HG03575 (cell line): Measurements from ENCODE around the gene MLLT1.
"Not testable (repeated sequence)": the region's sequence is repeated elsewhere in the genome, so short reads cannot be mapped to it uniquely, and the experiment has no call there.

Source experiments
- ATAC-seq: cut with Tn5 transposase; IDR thresholded peaks from one replicate; pipeline ENCODE4 v1.9.1; 2021; ENCODE audit not compliant: unreplicated experiment, insufficient number of reproducible peaks, low FRiP score; ENCODE audit errors: extremely low read depth

The MLLT1 gene, protein sequence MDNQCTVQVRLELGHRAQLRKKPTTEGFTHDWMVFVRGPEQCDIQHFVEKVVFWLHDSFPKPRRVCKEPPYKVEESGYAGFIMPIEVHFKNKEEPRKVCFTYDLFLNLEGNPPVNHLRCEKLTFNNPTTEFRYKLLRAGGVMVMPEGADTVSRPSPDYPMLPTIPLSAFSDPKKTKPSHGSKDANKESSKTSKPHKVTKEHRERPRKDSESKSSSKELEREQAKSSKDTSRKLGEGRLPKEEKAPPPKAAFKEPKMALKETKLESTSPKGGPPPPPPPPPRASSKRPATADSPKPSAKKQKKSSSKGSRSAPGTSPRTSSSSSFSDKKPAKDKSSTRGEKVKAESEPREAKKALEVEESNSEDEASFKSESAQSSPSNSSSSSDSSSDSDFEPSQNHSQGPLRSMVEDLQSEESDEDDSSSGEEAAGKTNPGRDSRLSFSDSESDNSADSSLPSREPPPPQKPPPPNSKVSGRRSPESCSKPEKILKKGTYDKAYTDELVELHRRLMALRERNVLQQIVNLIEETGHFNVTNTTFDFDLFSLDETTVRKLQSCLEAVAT

DNA sequence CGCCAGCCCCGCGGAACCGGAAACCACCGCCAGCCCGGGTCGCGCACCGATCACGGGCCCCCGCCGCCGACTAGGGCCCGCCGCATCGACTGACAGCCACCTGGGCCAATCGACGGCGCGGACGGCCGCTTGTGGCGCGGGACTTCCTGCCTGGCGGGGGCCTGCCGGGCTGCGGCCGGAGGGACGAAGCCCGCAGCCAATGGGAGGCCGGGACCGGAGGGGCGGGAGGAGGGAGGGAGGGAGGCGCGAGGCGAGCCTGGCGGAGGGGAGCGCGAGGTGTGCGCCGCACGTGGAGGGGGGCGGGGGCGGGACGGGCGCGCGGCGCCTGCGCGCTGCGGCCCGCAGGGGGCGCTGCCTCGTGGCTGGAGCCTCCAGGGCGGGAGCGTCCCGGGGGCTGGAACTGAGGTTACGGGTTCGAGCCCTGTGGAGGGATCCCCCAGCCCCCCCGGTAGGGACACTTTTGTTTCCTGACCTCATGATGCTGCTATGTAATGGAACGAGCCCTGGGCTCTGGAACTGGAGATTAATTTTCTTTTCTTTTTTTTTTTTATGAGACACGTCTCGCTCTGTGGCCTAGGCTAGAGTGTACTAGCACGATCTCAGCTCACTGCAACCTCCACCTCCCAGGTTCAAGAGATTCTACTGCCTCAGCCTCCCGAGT lies at the start of gene MLLT1:
Gene MLLT1 (minus strand): TSS at position 45 of the 661 bp plus-strand sequence. CDS start 191 bp downstream, outside the sequence.
- no peak for ATAC-seq

DNA sequence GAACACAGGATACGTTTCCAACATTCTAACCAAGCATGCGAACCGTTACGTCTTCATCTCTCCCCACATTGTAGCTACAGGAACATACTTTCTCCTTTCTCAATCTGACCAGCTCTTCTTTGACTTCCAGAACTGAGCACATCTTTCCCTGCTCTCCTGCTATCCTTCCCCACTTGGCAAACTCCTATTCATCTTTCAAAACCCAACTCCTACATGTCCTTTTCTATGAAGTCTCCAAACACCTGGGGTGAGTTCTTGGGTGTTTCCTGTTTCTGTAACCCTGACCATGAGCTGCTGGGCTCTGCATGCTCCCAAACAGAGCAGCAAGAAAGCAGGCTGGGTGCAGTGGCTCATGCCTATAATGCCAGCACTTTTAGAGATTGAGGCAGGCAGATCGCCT lies 47.0 kb upstream of the MLLT1 start:
- no peak for ATAC-seq

DNA sequence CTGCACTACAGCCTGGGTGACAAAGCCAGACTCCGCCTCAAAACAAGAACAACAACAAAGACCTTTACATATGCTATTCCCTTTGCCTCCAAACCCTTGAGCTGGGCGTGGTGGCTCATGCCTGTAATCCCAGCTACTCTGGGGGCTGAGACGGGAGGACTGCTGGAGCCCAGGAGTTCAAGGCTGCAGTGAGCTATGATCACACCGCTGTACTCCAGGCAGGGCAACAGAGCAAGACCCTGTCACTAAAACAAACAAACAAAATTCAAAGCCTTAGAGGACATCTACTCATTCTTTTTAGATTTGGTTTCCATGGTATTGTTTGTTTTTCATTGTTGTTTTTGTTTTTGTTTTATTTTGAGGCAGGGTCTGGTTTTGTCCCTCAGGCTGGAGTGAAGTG lies 45.8 kb upstream of the MLLT1 start:
- ATAC-seq, result no peak

DNA sequence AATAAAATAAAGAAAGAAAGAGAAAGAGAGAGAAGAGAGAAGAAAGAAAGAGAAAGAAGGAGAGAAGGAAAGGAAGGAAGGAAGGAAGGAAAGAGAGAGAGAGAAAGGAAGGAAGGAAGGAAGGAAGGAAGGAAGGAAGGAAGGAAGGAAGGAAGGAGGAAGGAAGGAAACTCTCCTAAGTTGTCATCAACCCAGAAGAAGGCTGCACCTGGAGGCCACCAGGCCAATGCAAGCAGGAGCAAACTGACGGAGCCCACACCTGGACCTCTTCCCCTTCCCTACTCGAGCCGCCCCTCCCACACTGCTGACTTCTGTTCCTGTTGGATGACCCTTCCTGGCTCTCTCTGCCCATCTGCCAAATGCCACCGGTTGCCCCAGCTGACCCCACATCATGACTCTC lies 45.0 kb upstream of the MLLT1 start:
- no peak for ATAC-seq

DNA sequence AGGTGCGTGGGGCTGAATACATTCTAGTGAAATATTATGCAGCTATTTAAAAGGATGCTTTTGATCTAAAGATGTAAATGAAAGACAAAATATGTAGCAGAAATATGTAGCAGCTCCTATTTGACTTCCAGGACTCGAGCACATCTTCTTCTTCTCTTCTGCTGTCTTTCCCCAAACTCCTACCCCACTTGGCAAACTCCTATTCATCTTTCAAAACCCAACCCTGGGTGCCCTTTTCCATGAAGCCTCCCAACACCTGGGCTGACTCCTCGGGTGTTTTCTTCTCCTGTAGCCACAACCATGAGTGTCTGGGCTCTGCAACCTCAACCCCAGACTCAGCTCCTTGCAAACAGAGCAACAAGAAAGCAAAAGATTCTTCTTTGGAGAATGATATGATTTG lies 42.5 kb upstream of the MLLT1 start:
- no peak for ATAC-seq

DNA sequence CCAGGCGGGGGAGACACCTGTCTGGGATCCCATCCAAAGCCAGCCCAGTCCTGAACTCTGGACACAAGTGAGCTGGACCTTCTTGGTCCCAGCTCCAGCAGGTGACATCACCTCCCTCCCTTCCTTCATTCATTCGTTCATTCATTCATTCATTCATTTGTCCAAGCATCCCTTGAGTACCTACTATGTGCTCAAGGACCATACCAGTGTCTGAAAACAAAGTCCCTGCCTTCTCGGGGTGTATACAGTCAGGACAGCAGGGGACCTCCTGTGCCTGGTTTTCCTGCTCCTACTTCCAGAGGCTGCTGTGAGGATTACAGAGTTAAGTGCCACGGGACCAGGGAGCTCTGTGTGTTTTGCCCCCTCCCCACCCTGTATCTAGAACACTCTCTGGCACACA lies 39.6 kb upstream of the MLLT1 start:
- no peak for ATAC-seq

DNA sequence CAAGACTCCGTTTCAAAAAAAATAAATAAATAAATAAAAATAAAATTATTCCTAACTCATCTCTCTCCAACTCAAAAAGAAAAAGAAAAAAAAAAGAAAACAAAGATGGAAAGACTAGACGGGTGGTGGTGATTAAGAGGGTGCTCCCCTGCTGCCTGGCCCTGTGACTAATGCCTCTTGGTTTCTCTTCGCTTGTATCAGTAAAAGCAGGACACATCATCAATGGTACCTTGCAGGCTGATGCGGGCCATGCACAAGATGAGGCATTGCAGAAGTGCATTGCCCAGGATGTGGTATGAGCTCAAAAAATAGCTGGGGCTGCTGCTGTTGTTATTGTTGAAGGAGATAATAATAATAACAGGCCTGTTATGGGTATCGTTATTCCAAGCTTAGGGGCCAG lies 39.0 kb upstream of the MLLT1 start:
- ATAC-seq, result no peak

DNA sequence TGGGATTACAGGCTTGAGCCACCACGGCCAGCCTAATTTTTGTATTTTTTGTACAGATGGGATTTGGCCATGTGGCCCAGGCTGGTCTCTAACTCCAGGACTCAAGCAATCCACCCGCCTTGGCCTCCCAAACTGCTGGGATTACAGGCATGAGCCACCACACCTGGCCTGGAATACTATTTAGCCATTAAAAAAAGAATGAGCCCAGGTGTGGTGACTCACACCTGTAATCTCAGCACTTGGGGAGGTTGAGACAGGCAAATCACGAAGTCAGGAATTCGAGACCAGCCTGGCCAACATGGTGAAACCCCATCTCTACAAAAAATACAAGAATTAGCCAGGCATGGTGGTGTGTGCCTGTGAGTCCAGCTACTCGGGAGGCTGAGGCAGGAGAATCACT lies 35.9 kb upstream of the MLLT1 start:
- ATAC-seq, result not testable (repeated sequence)

DNA sequence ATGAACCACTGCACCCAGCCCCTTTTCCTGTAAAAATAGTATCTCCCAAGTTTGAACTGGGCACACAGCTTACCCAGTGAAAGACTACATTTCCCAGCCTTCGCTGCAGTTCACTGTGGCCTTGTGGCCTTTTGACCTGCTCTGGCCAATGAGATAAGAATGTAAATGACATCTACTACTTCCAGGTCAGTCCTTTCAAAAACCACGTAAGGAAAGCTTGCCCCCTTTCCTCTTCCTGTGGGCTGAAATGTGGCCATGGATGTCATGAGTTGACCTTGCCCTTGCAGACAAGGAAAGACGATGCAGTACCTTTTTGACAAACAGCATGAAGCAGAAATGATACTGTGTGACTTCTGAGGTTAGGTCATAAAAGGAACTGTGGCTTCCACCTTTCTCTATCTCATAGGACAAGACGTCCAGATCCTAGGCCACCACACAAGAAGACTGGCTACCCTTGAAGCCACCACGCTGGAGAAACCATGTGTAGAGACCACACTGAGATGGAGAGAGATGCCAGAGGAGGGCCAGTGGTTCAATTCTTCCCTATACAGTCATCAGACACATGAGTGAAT lies 33.7 kb upstream of the MLLT1 start:
- ATAC-seq, result no peak

DNA sequence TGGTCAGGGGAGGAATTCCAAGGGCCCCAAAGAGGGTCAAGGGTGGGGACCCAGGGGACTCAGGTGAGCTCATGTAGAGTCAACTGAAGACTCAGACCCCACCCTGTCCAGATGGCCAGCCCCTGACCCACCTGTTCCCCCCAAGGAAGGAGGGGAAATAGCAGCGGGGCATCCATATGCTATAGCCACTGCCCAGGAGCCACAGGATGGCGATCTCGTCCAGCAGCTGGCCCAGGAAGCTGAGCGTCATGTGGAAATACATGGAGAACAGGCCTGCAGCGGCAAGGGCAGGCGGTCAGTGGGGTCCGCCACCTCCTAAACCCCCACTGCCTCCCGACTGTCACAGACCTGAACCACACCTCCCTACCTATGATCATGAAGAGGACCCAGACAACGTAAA lies 32.2 kb upstream of the MLLT1 start:
- no peak for ATAC-seq

DNA sequence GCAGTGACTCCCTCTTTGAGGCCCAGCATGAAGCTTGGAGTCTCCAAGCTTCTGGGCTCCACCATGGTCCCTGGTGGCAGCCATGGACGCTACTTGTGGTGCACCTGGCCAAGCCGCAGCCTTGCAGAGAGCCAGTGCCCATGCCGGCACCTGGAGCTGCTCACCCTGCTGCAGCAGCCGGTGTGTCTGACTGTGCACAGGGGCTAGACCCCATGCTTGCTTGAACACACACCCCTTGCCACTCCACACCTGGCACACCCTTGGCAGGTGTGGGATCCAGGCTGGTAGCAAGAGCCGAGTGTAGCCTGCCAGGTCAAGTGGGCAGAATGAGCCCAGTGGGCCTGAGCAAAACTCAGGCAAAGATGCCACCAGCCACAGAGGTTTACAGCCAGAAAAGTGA lies 18.6 kb upstream of the MLLT1 start:
- no peak for ATAC-seq

DNA sequence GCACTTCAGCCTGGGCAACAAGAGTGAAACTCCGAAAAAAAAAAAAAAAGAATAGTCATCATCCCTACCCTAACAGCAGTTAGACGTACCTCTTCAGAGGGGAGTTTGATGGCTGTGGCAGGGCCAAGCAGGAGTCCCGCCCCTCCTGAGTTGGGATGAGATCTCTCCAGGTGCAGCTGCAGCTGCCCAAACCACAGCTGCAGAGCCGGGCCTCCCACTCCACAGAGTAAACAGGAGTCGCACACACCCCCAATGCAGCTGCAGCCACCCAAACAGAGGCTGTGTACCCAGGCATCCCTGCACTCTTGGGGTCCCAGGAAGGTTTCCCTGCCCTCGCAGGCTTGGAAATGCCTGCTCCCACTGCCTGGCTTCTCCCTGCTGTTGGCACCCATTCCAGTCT lies 17.4 kb upstream of the MLLT1 start:
- no peak for ATAC-seq

DNA sequence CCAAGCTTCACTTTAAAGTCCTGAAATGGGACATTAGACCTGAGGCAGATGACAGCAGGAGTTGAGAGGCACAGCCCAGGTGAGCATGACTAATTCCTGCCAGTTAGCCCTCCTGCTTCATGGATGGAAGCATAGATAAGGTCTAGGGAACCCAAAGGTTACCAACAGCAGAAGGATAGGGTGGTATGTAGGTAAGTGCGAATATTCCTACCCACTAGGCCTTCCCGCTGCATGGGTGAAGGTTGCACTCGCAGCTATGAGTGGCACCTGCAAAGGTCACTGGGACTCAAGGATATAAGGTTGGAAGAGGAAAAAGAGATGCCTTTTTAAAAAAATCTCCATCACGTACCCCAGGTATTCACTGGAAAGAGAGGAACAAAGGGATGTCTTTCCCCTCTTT lies 12.2 kb upstream of the MLLT1 start:
- no peak for ATAC-seq

DNA sequence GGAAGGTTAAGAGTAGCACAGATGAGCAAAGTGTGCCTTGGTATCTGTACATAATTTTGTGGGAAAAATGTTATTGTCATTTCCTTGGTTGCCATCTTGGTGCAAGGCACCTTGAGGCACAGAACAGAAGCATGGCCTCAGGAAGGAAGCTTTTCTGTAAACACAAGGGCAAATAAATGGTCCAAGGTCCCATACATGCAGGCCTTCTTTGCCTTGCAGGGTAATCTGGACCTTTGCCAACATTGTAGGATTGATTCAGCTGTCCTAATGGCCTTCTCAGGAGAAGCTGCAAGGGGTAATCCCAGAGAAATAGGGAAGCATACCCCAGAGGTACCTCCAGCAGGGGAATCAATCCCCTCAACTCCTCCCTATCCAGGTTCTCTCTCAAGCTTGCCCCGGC lies 9.0 kb upstream of the MLLT1 start:
- ATAC-seq, result no peak

DNA sequence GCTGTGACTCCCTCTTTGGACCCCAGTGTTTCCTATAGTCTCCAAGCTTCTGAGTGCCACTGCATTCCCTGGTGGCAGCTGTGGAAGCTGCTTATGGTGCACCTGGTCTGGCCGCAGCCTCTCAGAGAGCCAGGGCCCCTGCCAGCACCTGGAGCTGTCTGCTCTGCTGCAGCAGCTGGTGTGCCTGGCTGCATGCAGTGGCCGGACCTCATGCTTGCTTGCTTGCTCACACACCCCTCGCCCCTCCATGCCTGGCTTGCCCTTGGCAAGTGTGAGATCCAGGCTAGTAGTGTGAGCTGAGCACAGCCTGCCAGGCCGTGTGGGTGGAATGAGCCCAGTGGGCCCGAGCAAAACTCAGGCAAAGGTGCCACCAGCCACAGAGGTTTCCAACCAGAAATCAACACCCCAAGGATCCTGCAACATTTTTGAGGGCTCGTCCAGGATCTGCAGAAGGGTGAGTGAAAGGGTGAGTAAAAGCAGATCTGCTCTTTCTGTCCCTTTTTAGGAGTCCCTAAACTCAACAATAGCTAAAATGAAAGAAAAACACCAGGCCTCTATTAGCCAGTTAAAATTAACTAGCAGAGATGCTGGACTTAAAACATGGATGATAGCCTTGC lies 7.6 kb upstream of the MLLT1 start:
- ATAC-seq, result no peak

DNA sequence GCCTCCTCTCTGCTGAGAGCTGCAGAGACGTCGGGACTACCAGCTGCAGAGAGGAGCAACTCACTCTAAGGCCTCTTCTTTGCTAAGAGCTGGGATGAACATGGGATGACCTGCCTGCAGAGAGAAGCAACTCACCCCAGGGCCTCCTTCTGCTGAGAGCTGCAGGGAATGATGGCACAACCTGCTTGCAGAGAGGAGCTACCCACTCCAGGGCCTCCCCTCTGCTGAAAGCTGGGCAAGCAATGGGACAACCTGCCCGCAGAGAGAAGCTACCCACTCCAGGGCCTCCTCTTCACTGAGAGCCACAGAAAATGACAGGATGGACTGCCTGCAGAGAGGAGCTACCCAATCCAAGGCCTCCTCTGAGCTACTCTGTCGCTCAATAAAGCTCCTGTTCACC lies 6.9 kb upstream of the MLLT1 start:
- ATAC-seq, result no peak

DNA sequence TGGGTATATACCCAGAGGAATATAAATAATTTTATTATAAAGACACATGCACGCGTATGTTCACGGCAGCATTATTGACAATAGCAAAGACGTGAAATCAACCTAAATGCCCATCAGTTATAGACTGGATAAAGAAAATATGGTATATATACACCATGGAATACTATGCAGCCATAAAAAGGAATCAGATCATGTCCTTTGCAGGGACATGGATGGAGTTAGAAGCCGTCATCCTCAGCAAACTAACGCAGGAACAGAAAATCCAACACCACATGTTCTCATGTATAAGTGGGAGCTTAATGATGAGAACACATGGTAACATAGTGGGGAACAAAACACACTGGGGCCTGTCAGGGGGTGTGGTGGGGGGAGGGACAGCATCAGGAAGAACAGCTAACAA lies 2.6 kb upstream of the MLLT1 start:
- not testable (repeated sequence) for ATAC-seq

DNA sequence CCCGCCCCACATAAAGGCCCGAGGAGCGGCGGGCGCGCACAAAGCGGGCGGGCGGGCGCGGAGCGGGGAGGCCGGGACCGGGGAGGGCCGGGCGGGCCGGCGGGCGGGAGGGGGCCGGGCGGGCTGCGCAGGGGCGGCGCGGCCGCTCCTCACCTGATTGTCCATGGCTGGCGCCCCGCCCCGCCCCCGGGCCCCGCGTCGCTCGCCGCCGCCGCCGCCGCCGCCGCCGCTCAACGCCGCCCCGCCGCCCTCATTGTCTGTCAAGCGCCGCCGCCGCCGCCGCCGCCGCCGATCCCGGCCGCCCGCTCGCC lies 200 bp downstream of the MLLT1 start:
- ATAC-seq, result no peak

DNA sequence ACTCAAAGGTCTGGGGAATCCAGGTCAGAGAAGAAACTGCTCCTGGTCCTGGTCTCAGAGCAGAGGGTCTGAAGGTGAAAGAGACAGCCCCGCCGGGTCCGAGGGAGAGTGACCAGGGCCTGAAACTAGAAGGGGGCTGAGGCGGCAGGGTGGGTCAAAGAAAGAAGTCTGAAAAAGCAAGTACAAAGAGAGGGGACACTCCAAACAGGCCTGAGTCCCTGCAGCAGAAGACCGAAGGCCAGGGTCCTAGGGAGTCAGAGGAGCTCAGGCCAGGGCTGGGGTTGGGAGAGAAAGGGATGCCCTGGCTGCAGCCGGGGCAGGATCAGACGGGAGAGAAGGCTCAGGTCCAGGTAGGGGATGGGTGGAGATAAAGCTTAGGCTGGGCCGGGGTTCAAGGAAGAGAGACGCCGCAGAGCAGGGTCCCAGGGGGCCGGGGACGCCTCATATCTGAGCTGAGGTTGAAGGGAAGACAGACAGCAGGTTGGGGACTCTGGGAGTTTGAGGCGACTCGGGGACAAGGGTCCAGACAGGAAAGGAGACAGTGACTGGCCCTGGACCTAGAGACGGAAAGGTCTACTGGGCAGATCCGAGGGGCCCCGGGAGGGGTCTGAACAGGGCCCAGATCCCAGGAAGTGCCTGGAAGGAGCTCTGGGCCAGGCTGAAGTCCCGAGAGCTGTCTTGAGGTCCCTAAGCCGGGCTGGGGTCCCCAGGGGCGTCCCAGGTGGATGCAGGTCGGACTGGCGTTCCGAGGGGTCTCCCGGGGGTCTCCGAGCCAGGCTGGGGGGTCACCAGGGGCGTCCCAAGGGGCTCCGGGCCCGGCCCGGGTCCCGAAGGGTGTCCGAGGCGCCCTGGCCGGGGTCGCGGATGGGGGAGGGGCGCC lies 795 bp downstream of the MLLT1 start:
- ATAC-seq, result no peak
